Activated T-helper 1 cell treated with anti-CD3 and anti-CD28 coated beads, Interleukin-12 subunit alpha, Interleukin-12 subunit beta, Interleukin-2, Interleukin-4 antibody, amounts not matched to agents 30 ng/mL and 10 ng/mL and 1 ng/mL, durations not matched to agents 14 hours and 24 hours and 36 hours (primary cell): ENCODE measurements around the gene TMEM154. TPM values are rescaled to one million over a fixed set of nuclear protein-coding genes. Genes with fewer than 3 reads are reported as not detected.

Experiments
- total RNA-seq: library from RNA; stranded (reverse); gene quantifications from 2 replicates; pipeline ENCODE4 v1.2.3, GENCODE V29; 2022

TMEM154 gene
- total RNA-seq, 1 donor from 2014 or later = 13.0 TPM

Other genes with a start within 250 kb of the TMEM154 start
- gene FBXW7, start 143.9 kb downstream of the TMEM154 start, total RNA-seq = 53.0 and 53.3 TPM in 2 replicates
- gene TIGD4, start 99.7 kb upstream of the TMEM154 start, total RNA-seq = 0.24 and 0.57 TPM in 2 replicates
- 18.6 and 23.2 TPM in 2 replicates for gene ARFIP1, start 100.0 kb upstream of the TMEM154 start, total RNA-seq